HEK293 (cell line): ENCODE measurements around the gene MAPK9.

Source experiments
- BCL6B ChIP-seq: fragments of 450-650 bp; formaldehyde crosslinking; IDR thresholded peaks from 2 replicates; pipeline ENCODE4 v1.5.1; 2017; ENCODE audit warnings: missing biosample characterization, missing genetic modification characterization
- CTCF ChIP-seq: fragments of 450-650 bp; formaldehyde crosslinking; IDR thresholded peaks from 2 replicates; pipeline ENCODE4 v1.5.1; 2016; ENCODE audit warnings: missing biosample characterization, missing genetic modification characterization
- INSM2 ChIP-seq: fragments of 450-650 bp; formaldehyde crosslinking; IDR thresholded peaks from 2 replicates; pipeline ENCODE4 v1.5.1; 2016; ENCODE audit warnings: missing biosample characterization, missing genetic modification characterization
- PATZ1 ChIP-seq: fragments of 450-650 bp; formaldehyde crosslinking; IDR thresholded peaks from 2 replicates; pipeline ENCODE4 v1.5.1; 2016; ENCODE audit warnings: missing biosample characterization, missing genetic modification characterization
- RBAK ChIP-seq: fragments of 450-650 bp; formaldehyde crosslinking; IDR thresholded peaks from 2 replicates; pipeline ENCODE4 v1.5.1; 2016; ENCODE audit warnings: missing biosample characterization, missing genetic modification characterization
- REST ChIP-seq: fragments of 450-650 bp; formaldehyde crosslinking; IDR thresholded peaks from 2 replicates; pipeline ENCODE4 v1.5.1; 2016; ENCODE audit warnings: missing biosample characterization, missing genetic modification characterization
- ZBTB1 ChIP-seq: fragments of 450-650 bp; formaldehyde crosslinking; IDR thresholded peaks from 2 replicates; pipeline ENCODE4 v1.5.1; 2016; ENCODE audit warnings: missing biosample characterization, missing genetic modification characterization
- ZNF16 ChIP-seq: fragments of 450-650 bp; formaldehyde crosslinking; IDR thresholded peaks from 2 replicates; pipeline ENCODE4 v1.5.1; 2016; ENCODE audit warnings: low read depth, missing biosample characterization, missing genetic modification characterization
- ZNF23 ChIP-seq: fragments of 450-650 bp; formaldehyde crosslinking; IDR thresholded peaks from 2 replicates; pipeline ENCODE4 v1.5.1; 2016; ENCODE audit warnings: missing biosample characterization, missing genetic modification characterization, borderline replicate concordance
- ZNF239 ChIP-seq: fragments of 450-650 bp; formaldehyde crosslinking; IDR thresholded peaks from 2 replicates; pipeline ENCODE4 v1.5.1; 2016; ENCODE audit warnings: missing biosample characterization, missing genetic modification characterization
- ZNF335 ChIP-seq: fragments of 450-650 bp; formaldehyde crosslinking; conservative IDR thresholded peaks from 2 replicates; pipeline ENCODE4 v1.5.1; 2016; ENCODE audit warnings: missing biosample characterization, missing genetic modification characterization
- ZNF518A ChIP-seq: fragments of 450-650 bp; formaldehyde crosslinking; conservative IDR thresholded peaks from 2 replicates; pipeline ENCODE4 v1.5.1; 2016; ENCODE audit warnings: low read depth, missing biosample characterization, missing genetic modification characterization
- ZSCAN18 ChIP-seq: fragments of 450-650 bp; formaldehyde crosslinking; IDR thresholded peaks from 2 replicates; pipeline ENCODE4 v1.5.1; 2016; ENCODE audit warnings: missing biosample characterization, missing genetic modification characterization

GRCh38 chr5:180209137-180209581 lies 82.7 kb downstream of the MAPK9 start, which contains the start of gene RASGEF1C:
- TF ChIP-seq CTCF (tag by site-specific recombination) (no peak), ZNF239 (tag by site-specific recombination) (no peak), ZBTB1 (tag by site-specific recombination) (no peak), ZNF23 (tag by site-specific recombination) (no peak), REST (tag by site-specific recombination) (no peak), BCL6B (no peak), INSM2 (tag by site-specific recombination) (no peak), PATZ1 (tag by site-specific recombination) (no peak), RBAK (tag by site-specific recombination) (no peak), ZNF335 (tag by site-specific recombination) (no peak), ZSCAN18 (tag by site-specific recombination) (no peak), ZNF16 (tag by site-specific recombination) (no peak), ZNF518A (tag by site-specific recombination) (no peak)
